GM18526 (cell line): Measurements from ENCODE around the gene LMX1A.

Experiments used
- POLR2A ChIP-seq: IDR thresholded peaks from 3 replicates; pipeline ENCODE4 v1.6.1; 2011; ENCODE audit not compliant: insufficient read length; ENCODE audit errors: extremely low read depth

Gene LMX1A

DNA sequence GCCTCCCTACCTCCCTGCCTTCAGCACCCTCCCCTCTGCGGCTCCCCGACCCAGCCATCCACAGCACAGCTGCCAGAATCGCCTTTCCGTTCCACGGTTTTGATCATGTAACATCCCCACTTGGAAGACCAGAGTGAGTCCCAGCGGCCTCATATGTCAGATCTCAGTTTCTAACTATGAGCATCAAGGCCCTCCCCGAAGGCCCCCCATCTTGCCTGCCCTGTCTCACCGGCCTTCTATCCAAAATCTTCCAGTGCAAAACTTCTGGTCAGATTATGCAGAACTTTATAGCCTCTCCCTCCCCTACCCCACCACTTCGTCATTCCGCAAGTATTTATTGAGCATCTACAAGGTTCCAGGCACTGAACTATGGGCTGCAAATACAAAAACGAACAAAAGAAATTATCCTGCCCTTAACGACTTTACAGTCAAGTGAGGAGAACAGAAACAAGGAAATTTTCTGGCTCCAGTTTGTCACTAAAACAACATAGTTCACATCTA is 20.3 kb upstream of the LMX1A start:
- no peak for TF ChIP-seq POLR2A

DNA sequence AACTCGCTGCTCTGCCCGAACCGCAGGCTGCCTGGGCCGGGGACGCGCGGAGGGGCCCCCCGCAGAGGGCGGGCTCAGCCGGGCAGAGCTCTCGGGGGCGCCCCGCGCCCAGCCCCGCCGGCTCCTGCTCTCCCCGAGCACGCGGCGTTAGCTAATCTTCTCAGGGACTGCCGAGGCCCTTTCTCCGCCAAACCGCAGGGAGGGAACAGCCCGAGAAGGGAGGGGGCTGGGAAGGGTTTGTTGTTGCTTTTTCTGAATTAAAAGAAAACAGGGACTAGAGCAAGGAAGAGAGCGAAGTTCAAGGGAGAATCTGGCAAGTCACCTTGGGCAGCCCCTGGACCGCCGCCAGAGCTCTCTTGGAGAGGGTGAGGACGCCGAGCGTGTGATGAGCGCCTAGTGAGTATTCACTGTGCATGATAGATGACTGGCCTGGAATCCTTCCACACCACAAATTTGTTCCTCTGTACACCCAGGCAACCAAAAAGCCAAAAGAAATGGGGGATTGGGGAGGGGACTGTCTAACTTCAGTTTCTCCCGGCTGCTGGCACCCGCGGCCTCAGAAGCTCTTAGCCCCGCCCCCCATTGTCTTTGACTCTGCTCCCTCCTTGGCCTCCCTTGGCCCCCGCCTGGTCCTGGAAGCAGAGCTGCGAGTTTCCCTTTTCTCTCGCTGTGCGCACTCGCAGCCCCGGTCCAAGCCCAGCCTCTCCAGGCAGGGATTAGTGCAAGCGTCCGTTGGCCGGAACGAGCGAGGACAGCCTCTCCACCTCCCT is 19.7 kb upstream of the LMX1A start:
- no peak for TF ChIP-seq POLR2A

DNA sequence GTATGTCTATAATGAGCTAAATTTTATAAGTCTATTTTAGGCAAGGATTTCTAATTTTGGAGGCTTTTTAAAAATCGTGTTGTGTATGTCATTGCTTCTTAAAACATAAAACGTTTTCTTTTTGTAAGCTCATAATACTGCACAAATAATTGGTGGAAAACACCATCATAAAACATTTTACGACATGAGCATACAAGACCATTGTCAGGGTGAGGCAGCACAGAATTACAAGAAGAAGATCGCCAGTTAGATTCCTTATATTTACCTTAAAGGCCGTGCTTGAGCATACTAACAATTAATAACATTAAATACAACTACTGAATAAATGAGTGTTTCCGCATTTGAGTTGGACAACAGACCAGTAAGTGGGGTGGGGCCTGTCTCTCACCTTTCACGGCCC is 19.1 kb upstream of the LMX1A start:
- no peak for TF ChIP-seq POLR2A

- no peak for TF ChIP-seq POLR2A
These were observed 15.2 kb upstream of the LMX1A start for GRCh38 chr1:165371588-165372225.

DNA sequence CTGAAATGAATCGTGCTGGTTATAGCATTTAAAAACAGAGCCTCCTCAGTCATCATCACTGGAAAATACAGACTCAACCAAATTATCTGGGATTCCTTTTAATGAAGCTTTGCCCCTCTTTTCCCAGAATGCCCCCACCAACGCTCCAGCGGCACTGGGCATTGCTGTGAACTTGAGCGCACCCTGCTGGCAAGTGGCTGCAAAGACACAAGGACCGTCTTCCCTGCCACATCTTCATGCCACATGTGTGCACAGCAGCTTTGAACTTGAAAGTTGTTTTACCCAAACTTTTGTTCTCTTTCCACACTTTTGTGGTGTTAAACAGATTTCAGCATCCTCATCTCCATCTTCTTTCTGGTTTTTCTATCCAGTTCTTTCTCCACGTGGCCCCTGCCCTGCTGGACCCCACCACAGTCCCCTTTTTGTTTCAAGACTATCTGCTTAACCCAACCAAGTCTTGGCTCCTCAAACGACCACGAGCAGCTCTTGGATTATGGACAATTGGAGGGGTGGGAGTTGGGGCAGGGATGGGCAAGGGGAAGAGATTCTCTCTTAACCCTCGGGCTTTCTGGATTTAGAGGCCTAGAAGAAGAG is 12.8 kb upstream of the LMX1A start:
- no peak for TF ChIP-seq POLR2A

GRCh38 chr1:165367375-165367993 is 11.0 kb upstream of the LMX1A start:
- no peak for TF ChIP-seq POLR2A

- no peak for TF ChIP-seq POLR2A
These were observed 8.8 kb upstream of the LMX1A start for GRCh38 chr1:165365341-165365740.

GRCh38 chr1:165364568-165365133 is 8.1 kb upstream of the LMX1A start:
- TF ChIP-seq POLR2A = no peak

GRCh38 chr1:165356876-165357275 is 361 bp upstream of the LMX1A start:
- no peak for TF ChIP-seq POLR2A

GRCh38 chr1:165355139-165355976 is 1.2 kb downstream of the LMX1A start:
- TF ChIP-seq POLR2A = no peak

- TF ChIP-seq POLR2A = no peak
These were observed 1.8 kb downstream of the LMX1A start for GRCh38 chr1:165354739-165355138.

- no peak for TF ChIP-seq POLR2A
These were observed 2.5 kb downstream of the LMX1A start for GRCh38 chr1:165353731-165354671.
